ENCODE data around the gene CPNE2. TPM values are rescaled to one million over a fixed set of nuclear protein-coding genes. Genes with fewer than 3 reads are reported as not detected.

Gene CPNE2
- total and polyA plus RNA-seq, 10 of the 15 experiments (the other 5 are each of a cell fraction or from before 2014, with no cell fraction given) = 3.1 to 22.1 (median 9.9) TPM

DNA sequence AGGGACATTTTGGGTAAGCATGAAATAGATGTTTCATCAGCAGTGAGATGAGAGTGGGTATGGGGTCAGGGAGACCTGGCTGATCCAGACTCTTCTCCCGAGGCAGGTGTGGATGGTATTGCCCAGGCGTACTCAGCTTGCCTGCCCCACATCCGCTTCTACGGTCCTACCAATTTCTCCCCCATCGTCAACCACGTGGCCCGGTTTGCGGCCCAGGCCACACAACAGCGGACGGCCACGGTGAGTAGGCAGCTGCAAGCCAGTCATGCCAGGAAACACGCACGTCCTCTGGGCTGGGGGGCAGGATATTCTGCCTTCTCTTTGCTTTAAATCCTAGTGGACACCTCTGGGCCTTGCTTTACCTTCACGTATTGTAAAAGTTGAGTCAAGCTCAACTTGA is 44.7 kb downstream of the CPNE2 start:
- no peak overlapping the region for H3K27ac ChIP-seq (ENCODE audit: control insufficient read depth, insufficient read depth)
- ChIA-PET SMC1A (ENCODE audit: uncharacterized antibody, unreplicated experiment) (interaction anchor here (1.3 kb wide), 1 partner anchor 8 kb away, joined by 3 read pairs; no protein-coding TSS in a partner anchor), RAD21 (ENCODE audit: unreplicated experiment) (no interaction called here), POLR2A (no interaction called here), CTCF (interaction anchor here (1.2 kb wide), 1 partner anchor 23 kb away, joined by 3 read pairs; no protein-coding TSS in a partner anchor)
- in situ Hi-C loops (cut with MboI) (no loop called here), intact Hi-C loops (cut with micrococcal nuclease; ENCODE audit: unreplicated experiment) (no loop called here)
- no peak for DNase-seq (ENCODE audit: low read depth, low spot score)
- TF ChIP-seq, protein P1, sequence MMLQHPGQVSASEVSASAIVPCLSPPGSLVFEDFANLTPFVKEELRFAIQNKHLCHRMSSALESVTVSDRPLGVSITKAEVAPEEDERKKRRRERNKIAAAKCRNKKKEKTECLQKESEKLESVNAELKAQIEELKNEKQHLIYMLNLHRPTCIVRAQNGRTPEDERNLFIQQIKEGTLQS (IDR thresholded peaks at IDR 0.05; ENCODE audit: borderline replicate concordance, extremely low read depth, low read depth, low read length) = no peak
- TF ChIP-seq, protein P2, sequence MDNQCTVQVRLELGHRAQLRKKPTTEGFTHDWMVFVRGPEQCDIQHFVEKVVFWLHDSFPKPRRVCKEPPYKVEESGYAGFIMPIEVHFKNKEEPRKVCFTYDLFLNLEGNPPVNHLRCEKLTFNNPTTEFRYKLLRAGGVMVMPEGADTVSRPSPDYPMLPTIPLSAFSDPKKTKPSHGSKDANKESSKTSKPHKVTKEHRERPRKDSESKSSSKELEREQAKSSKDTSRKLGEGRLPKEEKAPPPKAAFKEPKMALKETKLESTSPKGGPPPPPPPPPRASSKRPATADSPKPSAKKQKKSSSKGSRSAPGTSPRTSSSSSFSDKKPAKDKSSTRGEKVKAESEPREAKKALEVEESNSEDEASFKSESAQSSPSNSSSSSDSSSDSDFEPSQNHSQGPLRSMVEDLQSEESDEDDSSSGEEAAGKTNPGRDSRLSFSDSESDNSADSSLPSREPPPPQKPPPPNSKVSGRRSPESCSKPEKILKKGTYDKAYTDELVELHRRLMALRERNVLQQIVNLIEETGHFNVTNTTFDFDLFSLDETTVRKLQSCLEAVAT (IDR thresholded peaks at IDR 0.05) = no peak
- TF ChIP-seq ZSCAN29 (IDR thresholded peaks at IDR 0.05) (no peak), SMAD1 (IDR thresholded peaks at IDR 0.05; ENCODE audit: low read depth, partially characterized antibody) (no peak), CREM (IDR thresholded peaks at IDR 0.05; ENCODE audit: low read depth) (no peak), NRF1 (conservative IDR thresholded peaks at IDR 0.05; ENCODE audit: low read depth, low read length) (no peak), E2F8 (IDR thresholded peaks at IDR 0.05; ENCODE audit: low read depth, partially characterized antibody) (no peak), NFYA (IDR thresholded peaks at IDR 0.05; ENCODE audit: borderline replicate concordance, low read depth, low read length) (no peak), RAD51 (IDR thresholded peaks at IDR 0.05) (no peak), STAT1 (conservative IDR thresholded peaks at IDR 0.05) (no peak), KDM1A (IDR thresholded peaks at IDR 0.05; ENCODE audit: borderline replicate concordance) (no peak), HSF1 (IDR thresholded peaks at IDR 0.05; ENCODE audit: low read depth, low read length) (no peak), NR2C2 (IDR thresholded peaks at IDR 0.05; ENCODE audit: borderline replicate concordance, control insufficient read depth, insufficient read length, low read depth) (no peak), HDAC6 (IDR thresholded peaks at IDR 0.05; ENCODE audit: unreplicated experiment) (no peak), TARDBP (IDR thresholded peaks at IDR 0.05; ENCODE audit: borderline replicate concordance) (no peak), USF2 (IDR thresholded peaks at IDR 0.05; ENCODE audit: borderline replicate concordance, low read depth, low read length) (no peak), ZNF274 (IDR thresholded peaks at IDR 0.05; ENCODE audit: insufficient read depth, insufficient read length) (no peak)
- H3K79me2 ChIP-seq (ENCODE audit: control insufficient read depth, insufficient read depth, low read length) = no peaks in the 10 kb centered on the region
- no peaks in the 10 kb centered on the region for H3K9me3 ChIP-seq (replicated peaks; ENCODE audit: control insufficient read depth, insufficient read depth, low read length)
- H3K4me2 ChIP-seq (ENCODE audit: control insufficient read depth, insufficient read depth) = no peak overlapping the region
- H3K4me1 ChIP-seq (ENCODE audit: control insufficient read depth, insufficient read depth, low read length) = peaks cover 17% of the 10 kb centered on the region
- H3K36me3 ChIP-seq (ENCODE audit: control insufficient read depth in 2 of 2, insufficient read depth in 2 of 2, low read length in 1 of 2) = no peaks in the 10 kb centered on the region
- H3K4me3 ChIP-seq = no peak overlapping the region
- no peak overlapping the region for H2AFZ ChIP-seq (ENCODE audit: control insufficient read depth, low read depth, low read length)
- no peak overlapping the region for H3K9ac ChIP-seq (ENCODE audit: control insufficient read depth, insufficient read depth, low read length)
- no TSS peak for BruUV-seq (replicated peaks)
- no peaks in the 10 kb centered on the region for H4K20me1 ChIP-seq (ENCODE audit: control insufficient read depth, insufficient read depth)
- no peaks in the 10 kb centered on the region for H3K27me3 ChIP-seq (replicated peaks in 1 of 2; ENCODE audit: control insufficient read depth in 2 of 2, insufficient read depth in 2 of 2, low read length in 1 of 2)
- ATAC-seq = no peak
- FAIRE-seq = no peak
- WGBS (ENCODE audit: insufficient coverage, insufficient replicate concordance, low lambda C conversion rate, missing lambda C conversion rate) = 86% methylated on average over 13 of the region's 14 CpGs
